ENCODE data around the gene CHAF1B.

The CHAF1B gene

GRCh38 chr21:36434144-36434543, 49.0 kb downstream of the CHAF1B start:
- Histone ChIP-seq H3K79me2 (ENCODE audit: control insufficient read depth, insufficient read depth, low read length) (no peaks in the 10 kb centered on the region), H3K56ac (ENCODE audit: low read length) (no peak overlapping the region), H3K4me1 (ENCODE audit: control insufficient read depth, low read depth, low read length) (no peaks in the 10 kb centered on the region), H2BK120ac (ENCODE audit: low read depth, low read length) (no peak overlapping the region), H3K18ac (ENCODE audit: low read length) (no peak overlapping the region), H3K36me3 (ENCODE audit: control insufficient read depth, insufficient read depth, low read length) (no peaks in the 10 kb centered on the region), H3K9ac (ENCODE audit: low read length) (no peak overlapping the region), H3K4me2 (ENCODE audit: low read length) (no peak overlapping the region), H2AK5ac (ENCODE audit: low read length) (no peak overlapping the region), H2BK15ac (replicated peaks; ENCODE audit: low read depth) (no peak overlapping the region), H3K4ac (ENCODE audit: low read depth, low read length) (no peak overlapping the region), H2BK5ac (ENCODE audit: low read length) (no peak overlapping the region), H3K27ac (ENCODE audit: low read depth, low read length) (peak overlapping the region; percentile 26), H3K79me1 (ENCODE audit: low read length) (no peaks in the 10 kb centered on the region), H4K5ac (ENCODE audit: low read length) (no peak overlapping the region), H3K27me3 (ENCODE audit: insufficient read depth, low read length, poor library complexity) (no peaks in the 10 kb centered on the region), H3K23ac (ENCODE audit: low read length) (no peak overlapping the region), H3K4me3 (ENCODE audit: low read length) (no peak overlapping the region), H4K8ac (ENCODE audit: low read depth, low read length) (no peak overlapping the region)
- peak; percentile 54 for DNase-seq
- WGBS (ENCODE audit: extremely low coverage, insufficient coverage, low lambda C conversion rate), result no CpG with 5 or more reads among the region's 6 CpGs

GRCh38 chr21:36436829-36437744, 51.9 kb downstream of the CHAF1B start:
- no peak overlapping the region for H2BK5ac ChIP-seq (ENCODE audit: low read length)
- H3K4me1 ChIP-seq (ENCODE audit: control insufficient read depth, low read depth, low read length), result no peaks in the 10 kb centered on the region
- no peak overlapping the region for H2BK15ac ChIP-seq (replicated peaks; ENCODE audit: low read depth)
- no peak overlapping the region for H2BK120ac ChIP-seq (ENCODE audit: low read depth, low read length)
- no peaks in the 10 kb centered on the region for H3K27me3 ChIP-seq (ENCODE audit: insufficient read depth, low read length, poor library complexity)
- H3K4me3 ChIP-seq (ENCODE audit: low read length), result no peak overlapping the region
- no peaks in the 10 kb centered on the region for H3K79me1 ChIP-seq (ENCODE audit: low read length)
- H4K8ac ChIP-seq (ENCODE audit: low read depth, low read length), result no peak overlapping the region
- H3K4ac ChIP-seq (ENCODE audit: low read depth, low read length), result no peak overlapping the region
- H3K79me2 ChIP-seq (ENCODE audit: control insufficient read depth, insufficient read depth, low read length), result no peaks in the 10 kb centered on the region
- no CpG with 5 or more reads among the region's 5 CpGs for WGBS (ENCODE audit: extremely low coverage, insufficient coverage, low lambda C conversion rate)
- H3K27ac ChIP-seq (ENCODE audit: low read depth, low read length), result no peak overlapping the region
- H3K36me3 ChIP-seq (ENCODE audit: control insufficient read depth, insufficient read depth, low read length), result no peaks in the 10 kb centered on the region
- no peak overlapping the region for H3K4me2 ChIP-seq (ENCODE audit: low read length)
- H3K56ac ChIP-seq (ENCODE audit: low read length), result no peak overlapping the region
- H3K23ac ChIP-seq (ENCODE audit: low read length), result no peak overlapping the region
- H3K18ac ChIP-seq (ENCODE audit: low read length), result no peak overlapping the region
- no peak overlapping the region for H3K9ac ChIP-seq (ENCODE audit: low read length)
- no peak overlapping the region for H4K5ac ChIP-seq (ENCODE audit: low read length)
- H2AK5ac ChIP-seq (ENCODE audit: low read length), result no peak overlapping the region
- no peak for DNase-seq

DNA sequence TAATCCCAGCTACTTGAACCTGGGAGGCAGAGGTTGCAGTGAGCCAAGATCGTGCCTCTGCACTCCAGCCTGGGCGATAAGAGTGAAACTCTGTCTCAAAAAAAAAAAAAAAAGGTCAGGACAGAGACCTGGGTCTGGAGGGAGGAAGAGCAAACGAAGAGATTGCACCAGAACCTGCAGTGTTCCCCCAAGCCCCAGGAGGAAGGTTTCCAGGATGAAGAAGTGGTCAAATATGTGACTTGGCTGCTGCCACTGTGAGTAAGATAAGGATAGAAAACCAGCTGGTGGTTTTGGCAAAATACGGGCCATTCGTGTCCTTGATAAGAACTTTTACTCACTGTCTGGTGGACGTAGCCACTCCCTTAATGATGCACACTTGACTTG, 52.5 kb downstream of the CHAF1B start:
- no peak overlapping the region for H2BK120ac ChIP-seq (ENCODE audit: low read depth, low read length)
- no peaks in the 10 kb centered on the region for H3K27me3 ChIP-seq (ENCODE audit: insufficient read depth, low read length, poor library complexity)
- no peak overlapping the region for H3K9ac ChIP-seq (ENCODE audit: low read length)
- no peak for DNase-seq
- H4K8ac ChIP-seq (ENCODE audit: low read depth, low read length), result no peak overlapping the region
- no peak overlapping the region for H2BK15ac ChIP-seq (replicated peaks; ENCODE audit: low read depth)
- H3K27ac ChIP-seq (ENCODE audit: low read depth, low read length), result no peak overlapping the region
- no peaks in the 10 kb centered on the region for H3K36me3 ChIP-seq (ENCODE audit: control insufficient read depth, insufficient read depth, low read length)
- H3K56ac ChIP-seq (ENCODE audit: low read length), result no peak overlapping the region
- H3K4me2 ChIP-seq (ENCODE audit: low read length), result no peak overlapping the region
- H3K79me2 ChIP-seq (ENCODE audit: control insufficient read depth, insufficient read depth, low read length), result no peaks in the 10 kb centered on the region
- no peak overlapping the region for H3K18ac ChIP-seq (ENCODE audit: low read length)
- no peaks in the 10 kb centered on the region for H3K79me1 ChIP-seq (ENCODE audit: low read length)
- WGBS (ENCODE audit: extremely low coverage, insufficient coverage, low lambda C conversion rate), result no CpG with 5 or more reads among the region's 6 CpGs
- no peak overlapping the region for H2BK5ac ChIP-seq (ENCODE audit: low read length)
- H3K4me3 ChIP-seq (ENCODE audit: low read length), result no peak overlapping the region
- H2AK5ac ChIP-seq (ENCODE audit: low read length), result no peak overlapping the region
- no peak overlapping the region for H3K4ac ChIP-seq (ENCODE audit: low read depth, low read length)
- H3K23ac ChIP-seq (ENCODE audit: low read length), result no peak overlapping the region
- no peaks in the 10 kb centered on the region for H3K4me1 ChIP-seq (ENCODE audit: control insufficient read depth, low read depth, low read length)
- H4K5ac ChIP-seq (ENCODE audit: low read length), result no peak overlapping the region

- WGBS (ENCODE audit: extremely low coverage, insufficient coverage, low lambda C conversion rate), result no CpG with 5 or more reads among the region's 6 CpGs
- Histone ChIP-seq H3K9ac (ENCODE audit: low read length) (no peak overlapping the region), H3K56ac (ENCODE audit: low read length) (no peak overlapping the region), H3K4me2 (ENCODE audit: low read length) (no peak overlapping the region), H3K4ac (ENCODE audit: low read depth, low read length) (no peak overlapping the region), H2AK5ac (ENCODE audit: low read length) (no peak overlapping the region), H3K4me3 (ENCODE audit: low read length) (no peak overlapping the region), H4K5ac (ENCODE audit: low read length) (no peak overlapping the region), H3K79me2 (ENCODE audit: control insufficient read depth, insufficient read depth, low read length) (no peaks in the 10 kb centered on the region), H2BK5ac (ENCODE audit: low read length) (no peak overlapping the region), H4K8ac (ENCODE audit: low read depth, low read length) (no peak overlapping the region), H3K36me3 (ENCODE audit: control insufficient read depth, insufficient read depth, low read length) (no peaks in the 10 kb centered on the region), H3K23ac (ENCODE audit: low read length) (no peak overlapping the region), H3K27me3 (ENCODE audit: insufficient read depth, low read length, poor library complexity) (no peaks in the 10 kb centered on the region), H3K18ac (ENCODE audit: low read length) (no peak overlapping the region), H2BK120ac (ENCODE audit: low read depth, low read length) (no peak overlapping the region), H3K4me1 (ENCODE audit: control insufficient read depth, low read depth, low read length) (no peaks in the 10 kb centered on the region), H3K27ac (ENCODE audit: low read depth, low read length) (no peak overlapping the region), H2BK15ac (replicated peaks; ENCODE audit: low read depth) (no peak overlapping the region), H3K79me1 (ENCODE audit: low read length) (no peaks in the 10 kb centered on the region)
- DNase-seq, result no peak
Measured at GRCh38 chr21:36441715-36442114, 56.5 kb downstream of the CHAF1B start.

DNA sequence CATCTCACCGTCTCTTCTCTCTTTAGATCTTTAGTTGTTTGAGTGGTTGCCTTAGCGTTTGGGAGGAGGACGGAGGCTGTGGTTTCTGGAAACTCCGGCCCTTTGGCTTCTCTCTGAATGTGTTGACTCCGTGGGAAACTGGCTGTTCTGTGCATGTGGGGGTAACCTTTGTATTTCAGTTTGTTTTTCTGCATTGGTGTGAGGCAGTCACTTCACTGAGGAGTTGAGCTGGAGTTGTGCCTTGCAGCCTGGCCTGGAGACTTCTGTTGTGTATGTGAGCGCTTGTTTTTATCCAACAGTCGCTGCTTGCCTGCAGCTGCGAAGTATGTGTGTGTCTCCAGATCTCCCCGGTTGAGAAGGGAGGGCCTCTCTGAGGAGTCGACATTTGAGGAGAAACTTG, 61.1 kb downstream of the CHAF1B start:
- H2BK5ac ChIP-seq (ENCODE audit: low read length), result no peak overlapping the region
- WGBS (ENCODE audit: extremely low coverage, insufficient coverage, low lambda C conversion rate), result no CpG with 5 or more reads among the region's 10 CpGs
- H3K27me3 ChIP-seq (ENCODE audit: insufficient read depth, low read length, poor library complexity), result no peaks in the 10 kb centered on the region
- H3K56ac ChIP-seq (ENCODE audit: low read length), result no peak overlapping the region
- no peak overlapping the region for H2BK15ac ChIP-seq (replicated peaks; ENCODE audit: low read depth)
- no peak overlapping the region for H3K23ac ChIP-seq (ENCODE audit: low read length)
- no peak overlapping the region for H2AK5ac ChIP-seq (ENCODE audit: low read length)
- no peaks in the 10 kb centered on the region for H3K79me1 ChIP-seq (ENCODE audit: low read length)
- no peak overlapping the region for H3K4me2 ChIP-seq (ENCODE audit: low read length)
- no peak for DNase-seq
- H3K4ac ChIP-seq (ENCODE audit: low read depth, low read length), result no peak overlapping the region
- no peak overlapping the region for H2BK120ac ChIP-seq (ENCODE audit: low read depth, low read length)
- H3K9ac ChIP-seq (ENCODE audit: low read length), result no peak overlapping the region
- no peak overlapping the region for H4K5ac ChIP-seq (ENCODE audit: low read length)
- no peaks in the 10 kb centered on the region for H3K36me3 ChIP-seq (ENCODE audit: control insufficient read depth, insufficient read depth, low read length)
- H3K27ac ChIP-seq (ENCODE audit: low read depth, low read length), result no peak overlapping the region
- H4K8ac ChIP-seq (ENCODE audit: low read depth, low read length), result no peak overlapping the region
- no peaks in the 10 kb centered on the region for H3K4me1 ChIP-seq (ENCODE audit: control insufficient read depth, low read depth, low read length)
- no peaks in the 10 kb centered on the region for H3K79me2 ChIP-seq (ENCODE audit: control insufficient read depth, insufficient read depth, low read length)
- H3K18ac ChIP-seq (ENCODE audit: low read length), result no peak overlapping the region
- H3K4me3 ChIP-seq (ENCODE audit: low read length), result no peak overlapping the region

DNA sequence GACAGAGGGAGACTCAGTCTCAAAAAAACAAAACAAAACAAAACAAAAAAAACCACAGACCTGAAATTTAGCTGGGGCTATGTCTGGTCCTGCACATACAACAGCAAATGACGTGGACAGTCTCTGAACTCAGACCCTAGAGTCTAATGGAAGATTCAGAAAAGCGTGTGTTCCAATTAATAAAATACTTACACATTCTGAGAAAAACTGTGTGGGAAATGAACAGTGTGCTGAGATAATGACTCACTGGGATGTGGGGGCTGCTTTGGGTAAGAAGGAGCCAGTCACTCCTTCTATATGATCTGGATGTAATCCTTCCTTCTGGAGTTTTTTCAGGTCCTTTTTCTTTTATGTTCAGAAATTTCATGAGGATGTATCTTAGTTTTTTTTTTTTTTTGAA, 65.3 kb downstream of the CHAF1B start:
- no peaks in the 10 kb centered on the region for H3K4me1 ChIP-seq (ENCODE audit: control insufficient read depth, low read depth, low read length)
- H2BK120ac ChIP-seq (ENCODE audit: low read depth, low read length), result no peak overlapping the region
- DNase-seq, result no peak
- no peak overlapping the region for H3K27ac ChIP-seq (ENCODE audit: low read depth, low read length)
- no peak overlapping the region for H4K5ac ChIP-seq (ENCODE audit: low read length)
- no peak overlapping the region for H3K23ac ChIP-seq (ENCODE audit: low read length)
- no peak overlapping the region for H3K18ac ChIP-seq (ENCODE audit: low read length)
- no peak overlapping the region for H3K4ac ChIP-seq (ENCODE audit: low read depth, low read length)
- no peak overlapping the region for H3K4me3 ChIP-seq (ENCODE audit: low read length)
- no peak overlapping the region for H3K56ac ChIP-seq (ENCODE audit: low read length)
- no peak overlapping the region for H2BK5ac ChIP-seq (ENCODE audit: low read length)
- no peaks in the 10 kb centered on the region for H3K27me3 ChIP-seq (ENCODE audit: insufficient read depth, low read length, poor library complexity)
- H4K8ac ChIP-seq (ENCODE audit: low read depth, low read length), result no peak overlapping the region
- no peaks in the 10 kb centered on the region for H3K36me3 ChIP-seq (ENCODE audit: control insufficient read depth, insufficient read depth, low read length)
- no peak overlapping the region for H3K4me2 ChIP-seq (ENCODE audit: low read length)
- H3K79me1 ChIP-seq (ENCODE audit: low read length), result no peaks in the 10 kb centered on the region
- H2AK5ac ChIP-seq (ENCODE audit: low read length), result no peak overlapping the region
- no CpG with 5 or more reads among the region's 2 CpGs for WGBS (ENCODE audit: extremely low coverage, insufficient coverage, low lambda C conversion rate)
- H2BK15ac ChIP-seq (replicated peaks; ENCODE audit: low read depth), result no peak overlapping the region
- no peak overlapping the region for H3K9ac ChIP-seq (ENCODE audit: low read length)
- H3K79me2 ChIP-seq (ENCODE audit: control insufficient read depth, insufficient read depth, low read length), result no peaks in the 10 kb centered on the region
